Cardiac muscle cell (in vitro differentiated cells and primary cell): Measurements from ENCODE around the gene RPLP1. TPM values are rescaled to one million over a fixed set of nuclear protein-coding genes. Genes with fewer than 3 reads are reported as not detected.

Experiments used
- DNase-seq, 2 donors: peaks; one replicate each; pipeline versions ENCODE4 v3.0.0 to v3.0.0-alpha.2; 2010 to 2017; ENCODE audit warnings: low read depth in 1 of 2, low spot score in 1 of 2
- H3K27ac ChIP-seq: fragments of 200-600 bp; sonication (generic); 2 replicates; pipeline ENCODE4 v1.5.1; 2016
- H3K27me3 ChIP-seq: fragments of 200-600 bp; sonication (generic); 2 replicates; pipeline ENCODE4 v1.6.0; 2016; ENCODE audit warnings: control low read depth
- H3K36me3 ChIP-seq: fragments of 200-600 bp; sonication (generic); 2 replicates; pipeline ENCODE4 v1.5.1; 2016; ENCODE audit warnings: control low read depth
- H3K4me1 ChIP-seq: fragments of 200-600 bp; sonication (generic); 2 replicates; pipeline ENCODE4 v1.8.1; 2017; ENCODE audit warnings: low read depth, mild to moderate bottlenecking, mixed run types
- H3K4me3 ChIP-seq: fragments of 200-600 bp; sonication (generic); 2 replicates; pipeline ENCODE4 v1.5.1; 2016; ENCODE audit warnings: mild to moderate bottlenecking
- H3K9me3 ChIP-seq: fragments of 200-600 bp; sonication (generic); 2 replicates; pipeline ENCODE4 v1.5.1; 2017; ENCODE audit warnings: low read depth, mild to moderate bottlenecking, control low read depth
- polyA plus RNA-seq: library from polyadenylated mRNA; unstranded; fragments of >200 nt; fragmentation: Nextera tagmentation; extraction: Ambion mirVana; gene quantifications from 2 replicates; pipeline ENCODE4 v1.2.1, GENCODE V29; 2016
- total RNA-seq: library from RNA; depleted of rRNA; stranded (reverse); fragments of >200 nt; gene quantifications from 2 replicates; pipeline ENCODE4 v1.2.3, GENCODE V29; 2016
- TF ChIP-seq, protein P1 (sequence below): IDR thresholded peaks from 2 replicates; pipeline ENCODE4 v1.5.1; 2012; ENCODE audit warnings: low read depth, mild to moderate bottlenecking, low read length

Gene RPLP1
- total and polyA plus RNA-seq, 2 experiments from 2014 or later: 303 to 967 TPM

DNA sequence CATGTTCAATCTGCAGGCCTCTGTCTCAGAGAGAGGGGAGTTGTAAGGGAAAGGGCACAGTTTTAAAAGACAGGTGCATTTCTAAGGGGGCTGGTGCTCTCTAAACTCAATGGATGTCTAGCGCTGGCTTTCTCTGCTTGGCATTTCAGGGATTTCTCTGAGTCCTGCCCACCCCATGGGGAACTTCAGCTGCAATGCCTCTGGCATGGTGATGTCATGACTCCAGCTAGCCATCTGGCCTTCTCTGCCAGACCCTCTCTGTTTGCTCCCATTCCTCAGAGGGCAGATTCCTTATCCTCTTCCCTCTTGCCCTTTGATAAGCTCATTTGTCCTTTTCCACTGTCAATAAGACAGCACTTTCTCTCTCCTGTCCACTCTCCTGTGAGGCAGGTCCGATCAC lies 40.8 kb downstream of the RPLP1 start:
- no peak for DNase-seq
- Histone ChIP-seq H3K36me3 (no peaks in the 10 kb centered on the region), H3K4me3 (no peak overlapping the region), H3K9me3 (no peaks in the 10 kb centered on the region), H3K27ac (no peak overlapping the region), H3K27me3 (no peaks in the 10 kb centered on the region), H3K4me1 (peaks cover 4% of the 10 kb centered on the region)
- TF ChIP-seq, protein P1, sequence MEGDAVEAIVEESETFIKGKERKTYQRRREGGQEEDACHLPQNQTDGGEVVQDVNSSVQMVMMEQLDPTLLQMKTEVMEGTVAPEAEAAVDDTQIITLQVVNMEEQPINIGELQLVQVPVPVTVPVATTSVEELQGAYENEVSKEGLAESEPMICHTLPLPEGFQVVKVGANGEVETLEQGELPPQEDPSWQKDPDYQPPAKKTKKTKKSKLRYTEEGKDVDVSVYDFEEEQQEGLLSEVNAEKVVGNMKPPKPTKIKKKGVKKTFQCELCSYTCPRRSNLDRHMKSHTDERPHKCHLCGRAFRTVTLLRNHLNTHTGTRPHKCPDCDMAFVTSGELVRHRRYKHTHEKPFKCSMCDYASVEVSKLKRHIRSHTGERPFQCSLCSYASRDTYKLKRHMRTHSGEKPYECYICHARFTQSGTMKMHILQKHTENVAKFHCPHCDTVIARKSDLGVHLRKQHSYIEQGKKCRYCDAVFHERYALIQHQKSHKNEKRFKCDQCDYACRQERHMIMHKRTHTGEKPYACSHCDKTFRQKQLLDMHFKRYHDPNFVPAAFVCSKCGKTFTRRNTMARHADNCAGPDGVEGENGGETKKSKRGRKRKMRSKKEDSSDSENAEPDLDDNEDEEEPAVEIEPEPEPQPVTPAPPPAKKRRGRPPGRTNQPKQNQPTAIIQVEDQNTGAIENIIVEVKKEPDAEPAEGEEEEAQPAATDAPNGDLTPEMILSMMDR: no peak

DNA sequence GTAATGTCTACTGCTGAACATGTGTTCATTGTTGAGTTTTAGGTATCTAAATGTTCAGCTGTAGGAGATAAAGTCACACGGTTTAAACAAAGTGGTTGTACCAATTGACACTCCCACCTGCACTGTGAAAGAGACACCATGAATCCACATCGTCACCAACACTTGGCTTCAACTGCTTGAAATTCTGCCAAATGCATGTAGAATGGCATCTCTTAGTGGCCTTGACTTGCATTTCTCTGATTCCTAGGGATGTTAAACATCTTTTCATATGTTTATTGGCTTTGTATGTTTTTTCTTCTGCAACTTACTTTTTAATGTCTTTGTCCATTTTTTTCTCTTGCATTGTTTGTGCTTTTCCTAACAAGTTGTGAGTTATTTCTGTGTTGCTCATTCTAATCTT lies 43.4 kb downstream of the RPLP1 start:
- Histone ChIP-seq H3K36me3 (no peaks in the 10 kb centered on the region), H3K27ac (no peak overlapping the region), H3K9me3 (no peaks in the 10 kb centered on the region), H3K27me3 (no peaks in the 10 kb centered on the region), H3K4me1 (peaks cover 24% of the 10 kb centered on the region), H3K4me3 (no peak overlapping the region)
- no peak for DNase-seq
- TF ChIP-seq, protein P1: no peak

DNA sequence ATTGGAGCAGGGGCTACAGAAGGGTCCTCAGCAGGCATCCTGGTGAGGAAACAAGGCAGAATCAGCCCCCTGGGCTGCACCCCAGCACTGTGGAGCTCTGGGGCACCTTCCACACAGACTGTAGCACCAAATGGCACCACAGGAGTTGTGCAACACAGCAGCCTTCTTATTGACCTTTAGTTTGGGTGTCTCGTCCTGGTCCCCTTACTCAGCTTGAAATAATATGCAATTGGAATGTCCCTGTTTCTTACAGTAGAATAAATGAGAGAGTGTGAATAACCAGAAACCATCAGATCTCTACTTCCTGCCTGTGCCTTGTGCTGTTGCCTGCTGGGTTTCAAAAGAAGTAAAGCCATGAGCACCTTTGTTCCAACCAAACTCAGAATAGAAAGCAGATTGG lies 44.5 kb downstream of the RPLP1 start:
- H3K4me3 ChIP-seq: no peak overlapping the region
- no peaks in the 10 kb centered on the region for H3K9me3 ChIP-seq
- no peak for DNase-seq
- peaks cover 24% of the 10 kb centered on the region for H3K4me1 ChIP-seq
- no peak overlapping the region for H3K27ac ChIP-seq
- no peaks in the 10 kb centered on the region for H3K36me3 ChIP-seq
- TF ChIP-seq, protein P1: no peak
- no peaks in the 10 kb centered on the region for H3K27me3 ChIP-seq

DNA sequence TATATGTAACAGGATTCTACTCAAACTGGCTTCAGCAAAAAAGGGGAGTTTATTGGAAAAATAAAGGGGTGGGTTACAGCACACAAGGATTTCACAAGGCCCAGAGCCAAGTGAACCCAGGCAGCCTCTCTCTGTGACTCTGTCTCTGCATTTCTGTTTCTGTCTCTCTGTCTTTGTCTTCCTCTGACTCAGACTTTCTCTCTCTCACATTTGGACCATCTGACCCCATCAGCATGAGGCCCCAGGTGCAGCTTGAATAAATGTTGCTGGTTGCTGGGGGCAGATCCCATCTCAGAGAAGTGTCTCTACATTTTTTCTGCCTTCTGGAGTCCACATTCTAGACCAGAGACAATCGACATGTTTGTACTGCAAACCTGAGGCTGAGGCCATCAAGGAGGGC lies 45.0 kb downstream of the RPLP1 start:
- H3K9me3 ChIP-seq: no peaks in the 10 kb centered on the region
- DNase-seq: no peak
- no peak overlapping the region for H3K4me3 ChIP-seq
- H3K27me3 ChIP-seq: no peaks in the 10 kb centered on the region
- no peaks in the 10 kb centered on the region for H3K36me3 ChIP-seq
- TF ChIP-seq, protein P1: no peak
- peaks cover 24% of the 10 kb centered on the region for H3K4me1 ChIP-seq
- H3K27ac ChIP-seq: no peak overlapping the region

DNA sequence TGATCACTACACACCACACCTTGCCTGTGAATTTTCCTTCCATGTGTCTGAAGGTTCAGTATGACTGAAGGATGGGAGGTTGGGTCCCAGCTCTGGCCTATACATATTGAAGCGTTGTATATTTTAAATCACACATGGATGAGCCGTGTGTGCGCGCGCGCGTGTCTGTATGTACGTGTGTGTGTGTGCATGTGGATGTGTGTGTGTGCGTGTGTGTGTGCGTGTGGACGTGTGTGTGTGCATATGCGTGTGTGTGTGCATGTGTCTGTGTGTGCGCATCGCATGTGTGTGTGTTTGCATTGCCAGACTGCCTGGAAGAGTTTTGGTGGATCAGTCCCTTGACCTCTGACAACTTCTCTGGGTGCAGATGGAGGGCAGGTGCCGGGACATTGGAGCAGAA lies 45.7 kb downstream of the RPLP1 start:
- Histone ChIP-seq H3K4me1 (peaks cover 24% of the 10 kb centered on the region), H3K27me3 (no peaks in the 10 kb centered on the region), H3K9me3 (no peaks in the 10 kb centered on the region), H3K27ac (no peak overlapping the region), H3K36me3 (no peaks in the 10 kb centered on the region), H3K4me3 (no peak overlapping the region)
- no peak for DNase-seq
- TF ChIP-seq, protein P1: no peak

DNA sequence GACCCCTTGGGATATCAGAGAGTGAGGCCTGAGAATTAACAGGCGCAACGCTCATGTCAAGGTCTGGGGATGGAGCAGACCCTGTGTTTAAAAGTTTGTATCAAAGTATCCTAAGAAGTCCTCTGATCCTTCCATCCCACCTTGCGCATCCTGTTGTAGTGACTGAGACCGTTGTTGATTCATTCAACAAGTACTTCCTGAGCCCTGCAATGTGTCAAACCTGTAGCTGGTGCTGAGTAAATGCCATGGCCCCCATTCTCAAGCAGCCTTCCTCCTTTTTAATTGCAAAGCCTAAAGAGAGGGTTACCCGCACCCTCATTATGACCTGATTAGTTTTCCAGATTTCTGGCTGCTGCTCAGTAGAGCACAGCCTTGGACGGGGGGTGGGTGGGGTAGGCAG lies 46.4 kb downstream of the RPLP1 start:
- H3K9me3 ChIP-seq: no peaks in the 10 kb centered on the region
- TF ChIP-seq, protein P1: no peak
- H3K27me3 ChIP-seq: no peaks in the 10 kb centered on the region
- H3K36me3 ChIP-seq: no peaks in the 10 kb centered on the region
- H3K27ac ChIP-seq: peak overlapping the region; percentile 78
- DNase-seq: no peak
- peaks cover 24% of the 10 kb centered on the region for H3K4me1 ChIP-seq
- H3K4me3 ChIP-seq: no peak overlapping the region
